GM20431 (cell line): ENCODE data around the gene ACAD9.
"Not testable (repeated sequence)": the region's sequence is repeated elsewhere in the genome, so short reads cannot be mapped to it uniquely, and the experiment has no call there.

ENCODE experiments used
- in situ Hi-C: fragments of 300-500 bp; cut with MseI, MboI; formaldehyde crosslinking; loops from one replicate; pipeline ENCODE4 v1.15.0; 2020; ENCODE audit warnings: low sequenced_read_pairs; ENCODE audit not compliant: unreplicated experiment

ACAD9 gene

DNA sequence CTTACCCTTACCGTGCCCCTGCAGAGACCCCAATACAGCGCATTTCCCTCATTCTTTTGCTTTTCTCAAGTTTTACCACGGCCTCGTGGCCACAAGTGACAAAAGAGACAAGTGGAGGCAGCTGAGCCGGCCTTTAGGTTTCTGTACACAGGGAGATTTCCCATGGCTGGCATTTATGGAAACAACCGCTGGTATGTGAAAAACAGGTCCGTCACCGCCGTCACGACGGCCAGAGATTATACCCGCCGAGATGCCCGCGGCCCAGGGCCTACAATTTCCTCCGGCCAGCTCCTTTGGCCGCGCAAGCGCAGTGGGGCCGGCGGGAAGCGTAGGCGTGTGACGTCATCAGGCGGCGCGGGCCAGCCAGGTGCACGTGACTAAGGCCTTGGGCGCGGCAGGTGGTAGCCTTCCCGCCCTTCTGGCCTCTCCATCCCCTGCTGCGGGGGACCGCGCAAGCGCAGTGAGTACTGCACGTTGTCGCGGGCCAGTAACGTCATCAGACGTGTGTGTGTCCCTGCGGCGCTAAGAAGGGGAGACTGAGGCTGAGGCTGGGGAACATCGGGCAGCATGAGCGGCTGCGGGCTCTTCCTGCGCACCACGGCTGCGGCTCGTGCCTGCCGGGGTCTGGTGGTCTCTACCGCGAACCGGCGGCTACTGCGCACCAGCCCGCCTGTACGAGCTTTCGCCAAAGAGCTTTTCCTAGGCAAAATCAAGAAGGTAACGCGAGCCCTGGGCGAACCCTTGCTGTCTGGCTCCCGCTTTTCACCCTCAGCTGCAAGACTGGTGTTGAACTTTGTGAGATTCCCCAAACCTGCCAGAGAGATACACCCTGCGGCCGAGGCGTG, at the start of gene ACAD9:
Gene ACAD9 (plus strand): TSS at position 496 of the 845 bp plus-strand sequence. CDS start 72 bp downstream, at position 568.
- in situ Hi-C loops, result no loop called here

DNA sequence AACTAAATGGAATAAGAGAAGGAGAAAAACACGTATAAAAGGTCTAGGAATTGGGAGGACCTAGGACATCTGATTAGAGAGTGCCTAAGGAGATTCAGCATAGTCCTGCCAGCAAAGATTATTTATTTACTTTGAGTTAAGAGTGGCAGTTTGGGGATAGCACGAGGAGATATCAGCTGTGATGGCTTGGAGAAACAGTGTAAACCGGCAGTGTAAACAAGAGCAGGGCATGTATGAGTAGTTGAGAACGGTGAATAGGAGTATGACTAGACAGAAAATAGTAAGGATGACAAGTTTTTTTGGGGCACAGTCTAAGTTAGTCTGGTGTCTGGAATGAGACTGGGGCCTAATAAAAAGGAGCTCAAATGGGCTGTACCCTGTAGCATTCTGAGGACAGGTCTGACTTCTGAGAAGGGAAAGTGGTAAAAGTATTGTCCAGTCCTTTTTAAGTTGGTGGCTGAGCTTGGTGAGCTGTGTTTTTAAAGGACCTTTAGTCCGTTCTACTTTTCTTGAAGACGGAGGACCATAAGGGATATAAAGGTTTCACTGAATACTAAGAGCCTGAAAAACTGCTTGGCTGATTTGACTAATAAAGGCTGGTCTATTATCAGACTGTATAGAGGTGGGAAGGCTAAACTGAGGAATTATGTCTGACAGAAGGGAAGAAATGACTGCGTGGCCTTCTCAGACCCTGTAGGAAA, 49.3 kb upstream of the ACAD9 start:
- in situ Hi-C loops, result not testable (repeated sequence)

DNA sequence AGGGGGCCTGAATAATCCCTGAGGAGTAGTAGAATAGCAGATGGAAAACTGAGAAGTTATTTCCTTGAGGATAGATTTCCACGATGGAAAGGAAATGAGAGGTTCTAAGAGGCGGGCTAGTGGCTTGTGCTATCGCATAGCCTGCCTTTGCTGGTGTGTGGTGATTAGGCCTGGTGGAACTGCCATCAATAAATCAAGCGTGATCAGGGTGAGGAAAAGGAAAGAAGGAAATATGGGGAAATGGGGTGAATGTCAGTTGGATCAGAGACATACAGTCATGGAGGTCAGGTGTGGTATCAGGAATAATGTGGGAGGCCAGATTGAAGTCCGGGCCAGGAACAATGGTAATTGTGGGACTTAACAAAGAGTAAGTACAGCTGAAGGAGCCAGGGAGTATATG, 48.7 kb upstream of the ACAD9 start:
- in situ Hi-C loops, result not testable (repeated sequence)

DNA sequence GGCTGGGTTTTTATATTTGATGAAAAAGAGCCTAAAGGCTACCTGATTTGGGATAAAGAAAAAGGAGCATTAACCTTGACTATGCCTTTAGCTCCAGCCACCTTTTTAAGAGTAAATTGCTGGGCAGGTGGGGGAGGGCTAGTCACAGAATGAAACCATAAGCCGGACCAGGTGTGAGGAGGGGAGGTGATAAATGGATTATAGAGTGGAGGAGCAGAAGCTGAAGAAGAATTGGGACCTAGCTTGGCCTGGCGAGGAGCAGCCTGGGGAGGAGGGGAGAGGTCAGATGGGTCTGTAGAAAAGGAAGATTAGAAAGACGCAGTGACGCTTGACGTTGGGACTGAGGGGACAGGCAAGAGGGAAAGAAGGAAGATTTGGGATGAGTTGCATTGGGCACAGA, 46.4 kb upstream of the ACAD9 start:
- in situ Hi-C loops, result not testable (repeated sequence)

DNA sequence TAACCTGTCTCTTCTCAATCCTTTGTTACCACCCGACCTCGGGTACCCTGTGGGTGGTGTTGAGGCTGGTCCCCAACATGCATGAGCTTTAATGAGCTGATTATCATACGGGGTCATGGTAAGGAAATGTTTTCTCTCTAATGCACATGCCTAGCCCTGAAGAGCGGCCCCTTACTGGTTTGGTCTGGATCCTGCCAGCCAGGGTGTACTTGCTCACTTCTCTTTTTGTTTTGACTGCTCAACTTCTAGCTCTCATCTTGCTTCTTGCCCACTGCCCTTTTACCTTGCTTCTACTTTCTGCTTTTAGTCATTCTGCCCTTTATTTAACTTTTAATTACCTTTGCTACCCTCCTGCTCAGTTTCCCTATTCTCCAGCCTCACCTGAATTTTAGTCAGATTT, 44.3 kb upstream of the ACAD9 start:
- in situ Hi-C loops, result no loop called here

DNA sequence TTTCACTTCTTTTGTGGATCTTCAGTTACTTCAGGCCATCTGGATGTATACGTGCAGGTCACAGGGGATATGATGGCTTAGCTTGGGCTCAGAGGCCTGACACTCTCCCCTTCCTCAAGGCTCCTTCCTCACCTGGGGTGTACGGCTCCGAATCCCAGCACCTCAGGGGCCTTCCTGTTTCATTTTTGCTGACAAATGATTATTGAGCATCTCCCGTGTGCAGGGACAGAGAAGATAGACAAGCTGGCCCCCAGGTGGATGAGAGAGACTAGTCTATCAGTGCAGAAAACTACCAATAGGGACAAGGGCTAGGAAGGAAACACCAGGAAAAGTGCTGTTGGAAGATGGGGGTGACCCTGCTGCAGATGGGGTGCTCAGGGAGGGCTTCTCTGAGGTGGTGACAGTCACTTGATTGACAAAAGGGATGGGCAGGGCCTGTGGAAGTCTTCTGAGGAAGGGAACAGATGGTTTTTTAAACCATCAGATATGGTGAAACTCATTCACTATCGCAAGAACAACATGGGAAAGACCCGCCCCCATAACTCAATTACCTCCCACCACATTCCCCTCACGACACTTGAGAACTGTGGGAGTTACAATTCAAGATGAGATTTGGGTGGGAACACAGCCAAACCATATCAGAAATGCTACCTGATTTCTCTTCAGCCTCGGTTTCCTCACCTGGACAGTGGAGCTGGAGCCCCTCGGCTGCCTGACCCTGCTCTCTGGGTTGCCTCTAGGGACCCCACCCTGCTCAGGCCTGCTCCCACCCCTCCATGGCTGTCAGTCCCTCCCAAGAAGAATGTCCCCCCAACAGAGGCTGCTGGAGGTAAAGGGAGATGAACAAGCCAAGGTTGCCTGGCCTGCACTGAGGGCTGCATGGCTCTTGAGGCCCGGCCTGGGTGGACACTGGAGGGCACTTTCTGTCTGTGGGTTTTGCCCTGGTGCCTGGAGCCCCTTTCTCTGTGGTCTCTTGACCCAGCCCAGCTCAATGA, 37.2 kb upstream of the ACAD9 start:
- in situ Hi-C loops, result no loop called here

DNA sequence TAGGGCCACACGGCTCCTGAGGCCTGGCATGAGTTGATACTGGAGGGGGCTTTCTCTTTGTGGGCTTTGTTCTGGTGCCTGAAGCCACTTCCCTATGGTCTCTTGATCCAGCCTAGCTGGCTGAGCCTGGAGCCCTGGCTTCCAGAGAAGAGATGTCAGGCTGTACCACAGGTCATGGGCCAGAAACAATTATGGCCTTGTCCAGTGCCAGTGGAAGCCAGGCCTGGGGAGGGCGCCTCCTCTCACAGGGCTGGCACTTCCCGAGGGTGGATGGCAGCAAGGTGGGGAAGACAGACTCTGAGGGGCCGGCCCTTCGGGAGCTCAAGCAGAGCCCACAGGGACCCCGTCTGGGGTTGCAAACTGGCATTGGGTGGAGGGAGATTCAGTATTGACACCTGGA, 34.9 kb upstream of the ACAD9 start:
- in situ Hi-C loops, result no loop called here

DNA sequence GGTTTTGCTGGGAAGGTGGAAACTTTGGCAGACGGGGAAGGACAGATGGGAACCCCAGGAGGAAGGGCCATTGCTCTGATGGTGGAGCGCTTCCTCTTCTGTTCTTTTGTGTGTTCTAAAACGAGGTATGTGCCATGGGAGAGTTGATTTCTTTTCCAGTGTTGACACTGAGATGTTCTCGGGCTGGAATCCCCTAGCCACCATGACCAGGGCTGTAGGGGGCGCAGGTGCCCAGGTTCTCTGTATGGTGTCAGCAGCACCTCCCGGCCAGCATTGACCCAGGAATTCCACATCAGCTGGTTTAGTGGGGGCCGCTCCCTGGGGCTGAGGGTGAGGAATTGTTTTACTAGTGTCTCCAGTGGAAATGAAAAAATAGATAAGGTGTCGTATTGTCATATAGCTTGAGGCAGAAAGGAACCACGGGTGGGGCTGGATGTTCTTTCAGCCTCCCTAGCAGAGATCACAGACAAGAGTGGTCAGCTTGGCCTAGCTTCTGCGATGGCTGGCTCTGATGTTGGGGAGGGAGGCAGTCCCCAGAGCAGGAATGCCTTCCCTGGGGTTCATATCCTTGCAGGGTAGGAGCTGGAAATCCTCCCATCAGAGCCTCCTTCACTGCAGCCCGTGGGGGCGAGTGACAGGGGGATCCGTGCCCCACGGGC, 34.2 kb upstream of the ACAD9 start:
- in situ Hi-C loops, result no loop called here

DNA sequence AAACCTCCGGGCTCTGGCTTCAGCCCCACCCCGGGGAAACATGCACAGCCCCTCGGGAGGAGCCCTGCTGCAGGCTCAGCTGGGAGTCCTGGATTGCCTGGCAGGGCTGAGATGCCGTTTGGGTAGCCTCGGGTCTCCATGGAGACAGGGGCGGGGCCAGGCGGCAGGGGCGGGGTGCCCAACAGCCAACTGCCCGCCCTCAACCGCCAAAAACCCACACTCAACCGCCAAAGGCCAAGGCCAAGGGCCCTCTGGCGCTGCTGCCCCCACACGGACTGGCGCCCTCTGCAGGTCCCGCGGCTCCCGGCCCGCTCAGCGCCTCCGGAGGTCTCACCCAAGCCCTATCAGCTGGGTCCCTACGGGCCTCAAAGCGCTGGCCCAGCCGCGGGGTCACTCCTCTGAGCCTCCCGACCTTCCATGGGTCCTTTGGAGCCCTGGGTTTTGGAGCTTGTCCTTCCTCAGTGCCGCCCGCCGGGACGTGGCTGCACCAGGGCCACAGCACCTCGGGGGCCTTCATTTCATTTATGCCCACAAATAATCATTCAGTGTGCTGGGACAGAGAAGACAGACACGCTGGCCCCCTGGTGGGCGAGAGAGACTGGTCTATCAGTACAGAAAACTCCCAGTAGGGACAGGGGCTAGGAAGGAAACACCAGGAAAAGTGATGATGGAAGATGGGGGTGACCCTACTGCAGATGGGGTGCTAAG, 33.5 kb upstream of the ACAD9 start:
- in situ Hi-C loops, result no loop called here

DNA sequence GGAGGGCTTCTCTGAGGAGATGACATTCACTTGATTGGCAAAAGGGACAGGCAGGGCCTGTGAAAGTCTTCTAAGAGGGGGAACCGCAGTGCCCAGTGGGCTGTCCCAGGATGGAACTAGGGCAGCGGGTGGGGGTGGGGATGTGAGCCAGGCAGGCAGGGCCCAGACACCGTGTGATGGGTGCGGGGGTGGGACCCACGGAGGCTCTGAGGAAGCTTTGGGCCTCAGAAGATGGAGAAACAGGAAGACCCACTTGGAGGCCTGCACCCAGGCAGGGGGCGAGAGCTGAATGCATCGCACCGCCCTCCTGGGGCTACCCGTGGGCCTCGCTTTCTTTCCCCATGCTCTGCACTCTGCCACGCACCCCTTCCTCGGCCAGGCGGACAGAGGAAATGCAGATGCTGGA, 32.9 kb upstream of the ACAD9 start:
- in situ Hi-C loops, result no loop called here

DNA sequence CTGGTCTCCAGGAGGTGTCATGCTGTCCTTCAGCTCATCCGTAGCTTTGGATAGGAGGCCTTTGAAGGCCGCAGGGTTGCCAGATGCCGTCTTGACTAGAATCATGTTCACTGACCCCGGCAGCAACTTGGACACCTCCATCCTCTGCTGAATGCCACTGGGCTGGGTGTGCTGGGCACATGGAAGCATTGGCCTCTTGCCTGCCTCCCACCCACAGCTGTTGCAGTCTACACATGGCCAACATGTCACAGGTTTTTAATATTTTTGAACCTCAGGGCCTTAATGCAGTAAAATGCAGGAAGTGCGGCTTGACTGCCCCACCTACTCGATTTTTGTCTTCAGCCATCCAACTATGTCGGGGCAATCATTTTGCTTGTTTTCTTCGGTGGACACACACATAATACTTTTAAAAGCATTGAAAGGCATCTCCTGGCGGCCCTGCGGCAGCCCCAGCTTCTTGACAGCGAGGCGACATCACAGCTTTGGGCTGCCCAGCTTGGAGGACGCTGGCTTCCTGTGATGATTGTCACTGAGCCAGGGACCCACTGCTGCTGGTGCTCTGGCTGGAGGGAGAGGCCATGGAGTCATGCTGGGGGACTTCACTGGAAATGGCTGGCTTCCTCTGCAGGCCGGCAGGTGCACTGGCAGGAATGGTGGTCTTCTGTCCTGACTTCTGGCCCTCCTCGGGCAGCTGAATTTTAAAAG, 31.6 kb upstream of the ACAD9 start:
- in situ Hi-C loops, result no loop called here

DNA sequence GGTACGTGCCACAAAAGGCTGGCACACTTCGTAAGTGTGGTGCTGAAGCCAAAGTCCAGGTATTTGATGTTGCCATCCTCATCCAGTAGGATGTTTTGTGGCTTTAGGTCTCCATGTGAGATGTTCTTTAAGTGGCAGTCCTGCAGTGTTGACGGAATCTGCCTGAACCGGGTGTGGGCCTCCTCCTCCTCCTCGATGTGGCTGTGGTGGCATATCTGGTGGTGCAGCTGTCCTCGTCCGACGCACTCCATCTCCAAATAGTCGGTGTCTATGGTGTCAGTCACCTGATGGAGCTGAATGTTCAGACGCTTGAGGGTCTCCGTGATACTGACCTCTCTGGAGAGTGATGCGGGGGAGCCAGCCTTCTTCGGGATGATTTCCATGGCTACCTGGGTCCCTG, 30.5 kb upstream of the ACAD9 start:
- in situ Hi-C loops, result no loop called here

DNA sequence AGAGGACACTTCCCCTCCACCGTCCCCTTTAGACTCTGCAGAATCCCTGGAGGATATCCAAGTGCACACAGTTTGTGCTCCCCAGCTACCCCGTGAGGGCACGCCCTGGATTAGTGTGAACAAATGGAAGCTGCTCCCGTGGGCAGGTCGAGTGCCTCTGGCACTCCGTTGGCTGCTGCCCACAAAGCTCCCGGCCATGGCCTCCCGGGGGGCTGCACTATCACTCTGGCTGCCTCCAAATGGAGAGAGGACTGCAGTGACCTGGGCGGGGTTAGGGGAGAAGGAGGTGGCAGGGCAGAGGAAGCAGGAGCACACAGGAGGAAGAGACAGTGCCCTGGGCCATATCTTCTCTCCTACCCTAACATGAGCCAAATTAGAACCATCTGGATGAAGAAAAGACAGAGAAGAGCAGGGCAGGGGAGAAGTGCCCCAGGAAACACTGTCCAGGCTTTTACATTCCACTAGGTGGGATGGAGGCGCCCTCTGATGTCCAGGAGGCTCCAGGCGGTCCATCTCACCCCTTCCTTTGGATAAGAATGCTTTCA, 29.4 kb upstream of the ACAD9 start:
- in situ Hi-C loops, result no loop called here

DNA sequence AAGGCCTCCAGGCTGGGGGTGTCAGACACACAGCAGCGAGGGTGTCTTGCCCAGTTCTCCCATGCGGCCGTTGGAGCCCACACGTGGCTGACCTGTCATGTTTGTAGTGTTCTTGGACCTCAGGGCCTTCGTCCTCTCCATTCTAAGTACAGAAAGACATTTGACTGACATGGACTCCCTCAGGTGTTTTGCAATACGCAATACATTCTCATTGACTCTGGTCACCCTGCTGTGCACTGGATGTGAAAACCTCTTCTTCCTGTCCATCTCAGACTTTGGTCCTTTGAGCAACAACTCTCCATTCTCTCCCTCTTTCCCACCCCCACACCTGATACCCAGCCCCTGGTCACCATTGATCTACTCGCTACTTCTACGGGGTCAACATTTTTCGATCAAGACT, 28.9 kb upstream of the ACAD9 start:
- in situ Hi-C loops, result no loop called here

DNA sequence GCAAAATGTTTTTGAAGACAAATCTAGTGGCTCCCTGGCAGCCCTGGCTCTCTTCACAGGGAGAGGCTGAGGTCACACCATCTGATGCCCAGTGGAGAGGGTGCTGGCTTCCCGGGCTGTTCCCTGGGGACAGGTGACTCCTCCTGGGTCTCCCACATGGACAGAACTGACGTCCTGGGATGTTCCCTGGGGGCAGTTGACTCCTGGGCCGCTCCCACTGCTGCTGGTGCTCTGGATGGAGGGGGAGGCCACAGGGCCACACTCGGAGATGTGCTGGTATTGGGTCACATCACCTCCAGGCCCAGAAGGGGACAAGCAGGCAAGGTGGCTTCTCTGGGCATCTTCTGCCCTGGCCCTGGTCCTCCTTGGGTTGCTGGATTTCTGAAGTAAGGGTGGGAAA, 27.8 kb upstream of the ACAD9 start:
- in situ Hi-C loops, result no loop called here

DNA sequence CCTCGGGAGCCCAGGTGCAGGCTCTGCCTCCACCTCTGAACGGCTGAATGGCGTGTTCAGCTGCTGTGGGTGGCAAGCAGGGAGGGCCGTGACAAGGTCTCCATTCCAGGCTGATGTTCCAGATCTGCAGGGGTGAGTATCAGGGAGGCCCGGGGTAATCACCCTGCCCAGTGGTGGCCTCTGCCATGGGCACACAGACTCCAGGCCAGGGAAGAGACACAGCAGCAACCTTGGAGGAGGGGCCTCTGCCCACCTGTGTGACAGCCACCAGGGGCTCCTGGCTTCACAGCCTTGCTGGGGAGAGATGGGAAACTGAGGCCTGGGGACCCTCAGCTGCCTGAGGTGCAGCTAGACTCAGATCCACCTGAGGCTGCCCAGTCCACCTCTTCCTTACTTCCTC, 25.6 kb upstream of the ACAD9 start:
- in situ Hi-C loops, result no loop called here

DNA sequence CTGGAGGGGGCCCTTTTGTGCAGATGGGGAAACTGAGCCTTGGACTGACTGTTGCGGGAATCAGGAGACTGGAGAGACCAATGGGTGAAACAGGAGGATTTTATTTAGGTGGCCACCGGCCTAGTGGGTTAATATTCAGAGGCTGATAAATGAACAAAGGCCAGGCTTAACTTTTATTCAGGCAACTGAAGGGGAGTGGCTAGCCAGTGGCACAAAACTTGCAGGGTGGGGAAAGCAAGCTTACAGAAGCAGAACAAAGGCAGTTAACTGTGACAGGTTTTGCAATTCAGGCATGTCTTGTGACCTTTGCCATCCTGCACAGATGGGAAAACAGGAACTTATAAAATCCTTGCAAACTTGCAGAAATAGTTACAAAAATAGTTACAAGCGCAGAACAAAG, 24.9 kb upstream of the ACAD9 start:
- in situ Hi-C loops, result no loop called here

DNA sequence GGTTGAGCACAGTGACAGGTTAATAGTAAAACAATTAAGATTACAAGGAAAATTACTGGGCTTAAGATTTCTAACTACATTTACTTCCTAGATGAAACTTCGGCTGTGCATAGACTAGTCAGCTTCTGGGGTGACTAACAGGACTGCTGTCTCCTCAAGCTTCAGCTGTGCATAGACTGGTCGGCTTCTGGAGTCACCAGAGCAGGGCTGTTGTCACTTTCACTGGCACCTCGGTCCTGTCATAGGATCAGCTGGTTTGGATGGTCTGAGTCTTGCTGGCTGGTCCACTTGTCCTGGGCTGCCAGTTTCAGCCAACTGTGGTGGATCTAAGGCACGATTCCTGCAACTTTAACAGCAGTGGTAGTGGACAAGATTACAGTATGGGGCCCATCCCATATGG, 23.9 kb upstream of the ACAD9 start:
- in situ Hi-C loops, result no loop called here
